ENCODE data around the gene ACSS2. TPM values are rescaled to one million over a fixed set of nuclear protein-coding genes. Genes with fewer than 3 reads are reported as not detected.

ACSS2 gene
- total and polyA plus RNA-seq, 10 donors = 8.9 to 43.6 (median 30.2) TPM

- H3K36me3 ChIP-seq = peaks cover 0 to 65% (median 22%) of the 10 kb centered on the region in 6 donors
- WGBS, 5 donors = 85 to 93% (median 87%) methylated on average over 9 of the region's 9 CpGs
- H3K27me3 ChIP-seq (replicated peaks in 1 of 7) = no peaks in the 10 kb centered on the region
- H3K27ac ChIP-seq = no peak overlapping the region
- H3K9me3 ChIP-seq = no peaks in the 10 kb centered on the region
- TF ChIP-seq POLR2A (IDR thresholded peaks at IDR 0.05) (no peak), CTCF (IDR thresholded peaks at IDR 0.05 in 8 of 11, conservative IDR thresholded peaks at IDR 0.05 in 3 of 11) (no peak), POLR2AphosphoS5 (IDR thresholded peaks at IDR 0.05) (no peak)
- no peaks in the 10 kb centered on the region for H3K4me1 ChIP-seq
- intact Hi-C loops (cut with DNase I; ENCODE audit: low total_unique reads) = no loop called here
- DNase-seq = no peak
- H3K4me3 ChIP-seq = no peak overlapping the region
Measured at GRCh38 chr20:34849778-34850177, 26.6 kb upstream of the ACSS2 start.

DNA sequence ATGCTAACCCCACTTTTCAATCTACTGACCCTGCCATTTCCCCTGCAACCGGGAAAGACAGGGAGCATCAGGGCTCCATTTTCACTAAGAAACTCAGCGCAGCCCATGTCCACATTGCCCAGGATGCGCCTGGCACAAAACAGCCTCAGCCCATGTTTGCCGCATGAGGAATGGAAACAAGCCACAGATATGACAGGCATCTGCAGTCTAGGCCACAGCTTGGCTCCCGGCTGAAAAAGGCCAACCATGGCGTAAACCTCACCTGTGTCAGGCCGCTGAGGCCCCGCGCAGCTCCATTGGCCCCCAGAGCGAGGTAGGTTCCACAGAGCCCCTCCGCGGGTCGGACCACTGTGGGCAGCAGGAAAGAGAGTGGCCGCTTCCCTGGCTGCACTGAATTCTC, 25.4 kb upstream of the ACSS2 start:
- H3K4me1 ChIP-seq = no peaks in the 10 kb centered on the region
- H3K9me3 ChIP-seq = no peaks in the 10 kb centered on the region
- no peak for DNase-seq
- H3K27me3 ChIP-seq (replicated peaks in 1 of 7) = no peaks in the 10 kb centered on the region
- H3K4me3 ChIP-seq = no peak overlapping the region
- peaks cover 0 to 70% (median 23%) of the 10 kb centered on the region in 6 donors for H3K36me3 ChIP-seq
- WGBS, 5 donors = 92 to 98% (median 96%) methylated on average over 7 to 14 of the region's 14 CpGs
- TF ChIP-seq POLR2A (IDR thresholded peaks at IDR 0.05) = no peak
- TF ChIP-seq POLR2AphosphoS5 (IDR thresholded peaks at IDR 0.05) = no peak
- TF ChIP-seq CTCF (IDR thresholded peaks at IDR 0.05 in 8 of 11, conservative IDR thresholded peaks at IDR 0.05 in 3 of 11) = no peak
- intact Hi-C loops (cut with DNase I; ENCODE audit: low total_unique reads) = no loop called here
- no peak overlapping the region for H3K27ac ChIP-seq

DNA sequence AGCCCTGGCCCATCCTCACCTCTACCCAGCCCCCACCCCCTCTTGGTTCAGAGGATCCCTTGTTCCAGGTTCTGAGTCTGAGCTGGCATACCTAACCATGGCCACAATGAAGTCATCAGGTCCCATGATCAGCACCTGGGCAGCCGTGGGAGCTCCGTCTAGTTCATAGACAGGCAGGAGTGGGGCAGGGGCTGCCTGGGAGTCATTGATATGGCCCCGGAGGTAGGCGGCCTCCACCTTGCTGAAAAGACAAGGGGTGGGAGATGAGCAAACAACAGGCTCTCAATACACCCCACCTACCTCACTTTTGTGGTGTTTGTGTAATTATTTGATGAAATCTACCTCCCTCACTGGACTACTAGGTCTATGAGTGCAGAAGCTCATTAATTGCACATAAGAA, 24.1 kb upstream of the ACSS2 start:
- Histone ChIP-seq H3K4me1 (no peaks in the 10 kb centered on the region), H3K27ac (no peak overlapping the region), H3K9me3 (no peaks in the 10 kb centered on the region), H3K4me3 (no peak overlapping the region), H3K27me3 (replicated peaks in 1 of 7) (no peaks in the 10 kb centered on the region), H3K36me3 (peaks cover 0 to 82% (median 23%) of the 10 kb centered on the region in 6 donors)
- DNase-seq = no peak
- no peak for TF ChIP-seq POLR2AphosphoS5 (IDR thresholded peaks at IDR 0.05)
- no peak for TF ChIP-seq CTCF (IDR thresholded peaks at IDR 0.05 in 8 of 11, conservative IDR thresholded peaks at IDR 0.05 in 3 of 11)
- TF ChIP-seq POLR2A (IDR thresholded peaks at IDR 0.05) = no peak
- 89 to 98% (median 95%) methylated on average over 4 of the region's 4 CpGs for WGBS, 5 donors
- intact Hi-C loops (cut with DNase I; ENCODE audit: low total_unique reads) = no loop called here

- Histone ChIP-seq H3K27ac (no peak overlapping the region), H3K36me3 (peaks cover 0 to 82% (median 10%) of the 10 kb centered on the region in 6 donors), H3K9me3 (no peaks in the 10 kb centered on the region), H3K4me3 (no peak overlapping the region), H3K27me3 (replicated peaks in 1 of 7) (no peaks in the 10 kb centered on the region), H3K4me1 (no peaks in the 10 kb centered on the region)
- TF ChIP-seq POLR2A (IDR thresholded peaks at IDR 0.05) = no peak
- no peak for TF ChIP-seq POLR2AphosphoS5 (IDR thresholded peaks at IDR 0.05)
- no peak for TF ChIP-seq CTCF (IDR thresholded peaks at IDR 0.05 in 8 of 11, conservative IDR thresholded peaks at IDR 0.05 in 3 of 11)
- intact Hi-C loops (cut with DNase I; ENCODE audit: low total_unique reads) = no loop called here
- 93 to 96% (median 95%) methylated on average over 25 to 26 of the region's 26 CpGs for WGBS, 5 donors
- peak; percentile 47 for DNase-seq
Measured at GRCh38 chr20:34859367-34859766, 17.0 kb upstream of the ACSS2 start.

Measured in spleen (tissue), 11 donors.